Measurements from ENCODE around the gene MEGF11.

The MEGF11 gene

DNA sequence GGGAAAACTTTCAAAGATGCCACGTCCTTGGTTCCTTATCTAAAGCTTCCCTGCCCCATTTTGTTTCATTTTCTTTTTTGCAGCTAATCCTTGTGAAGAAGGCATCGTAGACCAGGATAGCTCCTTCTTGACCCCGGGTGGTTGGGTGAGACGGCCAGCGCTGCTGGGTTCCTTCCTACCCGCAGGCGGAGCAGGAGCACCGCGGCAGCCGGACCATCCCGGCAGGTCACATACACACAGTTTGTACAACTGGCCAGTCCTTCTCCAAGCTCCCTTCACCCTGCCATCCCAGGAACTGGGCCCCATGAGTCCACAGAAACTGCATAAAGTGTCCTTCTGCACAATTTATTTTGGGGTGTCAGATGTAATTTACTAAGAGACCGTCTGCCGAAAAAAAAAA lies 83.9 kb downstream of the MEGF11 start:
- TF ChIP-seq ZNF274 (IDR thresholded peaks at IDR 0.05; ENCODE audit: low read depth, low read length): no peak
- H3K4me3 ChIP-seq (ENCODE audit: low read length): no peak overlapping the region

DNA sequence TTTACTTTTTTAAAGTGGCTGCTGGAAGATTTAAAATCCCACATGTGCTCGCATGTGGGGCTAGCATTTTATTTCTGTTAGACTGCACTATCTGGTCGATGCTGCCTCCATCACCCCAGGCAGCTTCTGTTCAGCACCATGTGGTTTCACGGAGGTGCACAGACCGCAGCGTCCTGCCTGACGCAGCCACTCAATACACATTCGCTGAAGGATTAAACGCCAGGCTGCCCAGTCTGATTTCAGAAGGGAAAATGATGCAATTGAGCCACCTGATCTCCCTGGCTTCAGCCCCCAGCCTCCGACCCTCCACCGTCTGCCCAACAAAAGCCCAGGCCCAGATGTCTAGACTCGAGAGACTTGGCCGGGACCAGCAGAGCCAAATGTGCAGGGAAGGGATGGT lies 84.5 kb downstream of the MEGF11 start:
- no peak for TF ChIP-seq ZNF274 (IDR thresholded peaks at IDR 0.05; ENCODE audit: low read depth, low read length)
- no peak overlapping the region for H3K4me3 ChIP-seq (ENCODE audit: low read length)

DNA sequence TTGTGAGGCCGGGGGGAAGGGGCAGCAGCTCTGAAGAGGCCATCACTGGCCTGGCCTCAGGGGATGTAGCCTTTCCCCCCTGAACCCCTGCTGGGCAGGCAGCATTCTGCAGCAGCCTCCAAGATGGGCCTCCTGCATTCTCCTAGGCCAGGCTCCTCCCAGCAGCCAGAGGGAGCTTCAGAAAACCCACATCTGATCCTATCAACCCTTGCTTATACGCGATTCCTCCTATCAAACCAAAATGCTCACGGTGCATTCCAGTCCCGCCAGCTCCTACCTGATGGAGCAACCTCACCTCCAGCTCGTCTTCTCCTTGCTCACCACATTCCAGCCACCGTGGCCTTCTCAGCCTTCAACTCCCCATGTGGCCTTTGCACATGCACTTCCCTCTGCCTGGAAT lies 85.7 kb downstream of the MEGF11 start:
- no peak overlapping the region for H3K4me3 ChIP-seq (ENCODE audit: low read length)
- TF ChIP-seq ZNF274 (IDR thresholded peaks at IDR 0.05; ENCODE audit: low read depth, low read length): no peak

DNA sequence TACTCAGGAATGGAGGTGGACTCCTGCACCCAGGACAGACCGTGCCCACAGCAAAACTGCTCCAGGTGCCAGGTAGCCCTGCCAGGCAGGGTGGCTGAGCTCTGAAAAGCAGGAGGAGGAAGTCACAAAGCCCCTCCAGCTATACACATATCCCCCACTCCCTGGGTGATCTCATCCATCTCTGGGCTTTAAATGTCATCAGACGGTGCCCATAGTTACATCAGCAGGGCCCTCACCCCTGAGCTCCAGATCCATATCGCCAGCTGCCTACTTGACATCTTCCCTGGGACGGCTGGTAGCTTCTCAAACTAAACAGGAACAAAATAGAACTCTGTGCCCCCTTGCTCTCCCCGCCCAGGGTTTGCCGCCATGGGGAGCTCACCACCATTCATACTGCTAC lies 87.7 kb downstream of the MEGF11 start:
- no peak for TF ChIP-seq ZNF274 (IDR thresholded peaks at IDR 0.05; ENCODE audit: low read depth, low read length)
- H3K4me3 ChIP-seq (ENCODE audit: low read length): no peak overlapping the region

DNA sequence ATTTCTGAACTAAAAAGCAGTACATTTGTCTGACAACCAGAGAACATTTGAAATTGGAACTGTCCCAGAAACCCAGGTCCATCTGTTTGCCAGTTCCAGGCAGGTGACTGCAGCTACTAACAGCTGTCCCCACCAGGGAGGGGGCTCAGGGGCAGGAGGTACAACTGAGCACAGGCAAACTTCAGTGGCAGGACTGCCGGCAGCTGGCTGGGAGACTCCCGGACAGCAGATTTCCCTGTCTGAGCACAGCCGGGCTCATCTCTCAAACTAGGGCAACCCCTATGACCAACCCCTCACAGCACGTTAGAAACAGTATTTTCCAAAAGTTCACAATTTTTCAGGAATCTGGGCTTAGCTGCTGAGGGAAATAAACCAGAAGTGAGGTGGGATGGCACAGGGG lies 88.8 kb downstream of the MEGF11 start:
- no peak for TF ChIP-seq ZNF274 (IDR thresholded peaks at IDR 0.05; ENCODE audit: low read depth, low read length)
- no peak overlapping the region for H3K4me3 ChIP-seq (ENCODE audit: low read length)

DNA sequence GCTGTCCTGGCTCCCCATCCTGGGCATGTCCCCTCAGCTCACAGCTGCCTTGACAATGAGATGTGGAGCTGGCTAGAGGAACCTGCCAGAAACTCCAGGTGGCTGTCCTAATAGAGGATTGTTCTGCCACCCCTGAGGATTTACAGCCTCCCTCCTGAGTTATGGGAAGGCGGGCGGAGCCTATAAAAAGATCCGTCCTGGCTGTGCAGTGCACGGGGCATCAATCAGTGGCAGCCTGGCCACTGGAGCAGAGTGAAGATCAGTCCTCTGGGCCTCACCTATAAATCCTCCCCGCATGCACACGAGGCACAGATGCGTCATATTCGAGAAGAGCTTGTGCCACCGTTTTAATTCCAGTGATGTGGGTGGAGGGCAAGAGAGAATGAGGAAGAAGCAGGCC lies 90.0 kb downstream of the MEGF11 start:
- TF ChIP-seq ZNF274 (IDR thresholded peaks at IDR 0.05; ENCODE audit: low read depth, low read length): no peak
- no peak overlapping the region for H3K4me3 ChIP-seq (ENCODE audit: low read length)

DNA sequence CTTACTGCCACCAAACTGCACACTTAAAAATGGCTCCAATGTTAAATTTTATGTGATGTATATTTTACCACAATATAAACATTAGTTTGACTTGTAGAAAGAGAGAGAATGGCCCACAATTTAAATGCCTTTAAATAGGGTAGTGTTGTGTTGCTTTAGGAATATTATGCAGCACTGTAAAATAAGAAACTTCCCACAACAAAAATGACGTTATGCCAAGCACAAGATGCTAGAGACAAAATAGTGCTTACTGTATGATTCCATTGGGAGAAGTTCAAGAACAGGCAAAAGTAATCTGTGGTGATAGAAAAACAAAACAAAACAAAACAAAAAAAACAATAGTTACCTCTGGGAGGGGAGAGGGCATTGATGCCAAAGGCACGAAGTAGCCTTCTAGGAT lies 91.3 kb downstream of the MEGF11 start:
- H3K4me3 ChIP-seq (ENCODE audit: low read length): no peak overlapping the region
- TF ChIP-seq ZNF274 (IDR thresholded peaks at IDR 0.05; ENCODE audit: low read depth, low read length): no peak

DNA sequence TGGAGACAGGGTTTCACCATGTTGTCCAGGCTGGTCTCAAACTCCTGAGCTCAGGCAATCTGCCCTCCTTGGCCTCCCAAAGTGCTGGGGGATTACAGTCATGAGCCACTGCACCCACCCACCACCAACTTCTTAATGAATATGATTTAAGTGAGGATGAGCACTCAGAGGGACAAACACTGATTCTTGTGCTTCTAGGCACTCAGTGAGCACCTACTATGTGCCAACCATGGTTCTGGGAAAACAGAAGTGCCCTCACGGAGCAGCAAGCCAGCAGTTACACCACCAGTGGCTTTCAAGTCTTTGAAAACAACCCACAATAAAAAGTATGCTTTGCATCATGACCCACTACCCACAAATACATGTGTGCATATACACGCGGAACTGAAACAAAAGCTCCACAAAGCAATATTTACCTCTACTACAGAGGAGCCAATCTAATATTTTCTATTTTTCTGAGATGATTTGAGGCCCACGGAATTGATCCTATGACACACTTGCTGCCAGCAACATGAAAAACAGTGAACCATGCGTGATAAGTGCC lies 91.9 kb downstream of the MEGF11 start:
- H3K4me3 ChIP-seq (ENCODE audit: low read length): no peak overlapping the region
- TF ChIP-seq ZNF274 (IDR thresholded peaks at IDR 0.05; ENCODE audit: low read depth, low read length): no peak

DNA sequence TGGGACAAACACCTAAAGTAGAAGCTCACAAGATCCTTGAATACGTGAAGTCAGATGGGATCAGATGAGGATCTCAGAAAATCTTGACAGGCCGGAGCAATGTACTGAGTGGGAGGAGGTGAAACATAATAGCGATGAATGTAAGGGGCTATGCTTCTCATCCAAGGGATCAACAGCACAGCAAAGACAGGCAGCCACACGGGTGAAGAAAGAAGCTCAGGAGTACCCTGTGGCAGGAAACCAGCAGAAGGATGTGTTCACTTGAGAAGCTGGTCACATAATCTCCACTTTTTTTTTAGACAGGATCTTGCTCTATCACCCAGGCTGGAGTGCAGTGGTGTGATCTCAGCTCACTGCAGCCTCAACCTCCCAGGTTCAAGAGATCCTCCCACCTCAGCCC lies 92.4 kb downstream of the MEGF11 start:
- TF ChIP-seq ZNF274 (IDR thresholded peaks at IDR 0.05; ENCODE audit: low read depth, low read length): no peak
- no peak overlapping the region for H3K4me3 ChIP-seq (ENCODE audit: low read length)

DNA sequence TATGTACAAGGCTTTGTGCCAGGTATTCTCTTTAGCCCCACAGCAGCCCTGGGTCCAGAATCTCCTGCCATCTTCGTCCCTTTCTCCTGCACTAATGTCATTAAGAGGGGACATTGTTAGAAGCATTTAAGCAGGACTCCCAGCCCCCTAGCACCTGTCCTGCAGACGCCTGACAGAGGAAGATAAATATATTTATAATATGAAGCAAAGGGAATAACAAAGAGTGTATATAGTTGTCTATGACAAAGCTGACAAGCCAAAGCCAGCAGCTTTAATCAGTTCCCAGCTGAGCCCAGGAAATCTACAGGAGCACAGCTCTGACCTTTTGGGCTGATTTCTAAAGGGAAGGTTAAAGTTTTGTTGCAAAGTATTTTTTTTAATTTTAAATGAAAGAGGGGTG lies 96.0 kb downstream of the MEGF11 start:
- TF ChIP-seq ZNF274 (IDR thresholded peaks at IDR 0.05; ENCODE audit: low read depth, low read length): no peak
- no peak overlapping the region for H3K4me3 ChIP-seq (ENCODE audit: low read length)

DNA sequence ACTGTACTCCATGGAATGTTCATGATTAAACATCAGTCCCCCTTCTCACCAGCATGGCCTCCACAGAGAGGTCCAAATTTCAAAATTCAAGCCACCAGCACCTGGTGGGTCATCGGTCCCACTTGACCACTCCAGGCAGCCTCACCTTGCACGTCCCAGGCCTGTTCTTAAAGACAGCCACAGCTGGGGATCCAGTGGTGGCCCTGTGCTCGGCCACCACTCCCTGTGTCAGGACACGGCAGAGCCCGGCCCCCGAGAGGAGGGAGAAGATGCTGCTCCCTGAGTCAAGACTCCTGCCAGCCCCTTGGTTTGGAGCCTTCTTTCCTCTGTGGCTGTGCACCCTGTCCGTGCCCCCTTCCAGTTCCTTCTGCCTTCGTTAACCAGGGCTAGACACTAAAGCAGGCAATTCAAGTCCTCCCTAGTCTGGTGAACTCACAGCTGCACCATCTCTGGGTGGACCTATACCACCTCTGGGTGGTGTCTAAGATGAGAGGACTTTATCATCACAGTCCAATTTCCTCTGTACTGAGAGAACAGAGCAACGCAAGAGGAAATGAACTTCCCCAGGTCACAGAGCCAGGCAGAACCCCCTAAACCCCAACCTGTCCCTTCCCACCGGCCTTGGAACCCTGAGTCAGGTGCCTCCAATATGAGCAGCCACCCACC lies 97.1 kb downstream of the MEGF11 start:
- H3K4me3 ChIP-seq (ENCODE audit: low read length): no peak overlapping the region
- TF ChIP-seq ZNF274 (IDR thresholded peaks at IDR 0.05; ENCODE audit: low read depth, low read length): no peak

DNA sequence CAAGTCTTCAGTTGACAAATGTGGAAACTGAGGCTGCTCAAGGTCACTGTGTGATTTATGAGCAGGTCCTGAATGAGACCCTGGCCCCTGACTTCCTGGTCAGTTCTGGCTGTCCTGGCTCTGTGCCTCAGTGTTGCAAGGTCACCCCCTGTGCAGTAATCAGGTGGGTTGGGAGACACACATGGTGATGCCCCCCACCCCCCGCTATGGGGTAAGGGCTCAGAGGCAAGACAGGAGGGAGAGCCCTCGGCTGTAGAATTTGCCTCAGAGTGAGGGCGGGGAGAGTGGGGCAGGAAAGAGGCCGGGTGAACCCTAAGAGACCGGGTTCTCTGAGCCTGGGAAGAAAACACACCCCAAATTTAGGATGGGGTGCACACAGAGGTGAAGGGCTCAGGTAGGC lies 98.5 kb downstream of the MEGF11 start:
- H3K4me3 ChIP-seq (ENCODE audit: low read length): no peak overlapping the region
- TF ChIP-seq ZNF274 (IDR thresholded peaks at IDR 0.05; ENCODE audit: low read depth, low read length): no peak

DNA sequence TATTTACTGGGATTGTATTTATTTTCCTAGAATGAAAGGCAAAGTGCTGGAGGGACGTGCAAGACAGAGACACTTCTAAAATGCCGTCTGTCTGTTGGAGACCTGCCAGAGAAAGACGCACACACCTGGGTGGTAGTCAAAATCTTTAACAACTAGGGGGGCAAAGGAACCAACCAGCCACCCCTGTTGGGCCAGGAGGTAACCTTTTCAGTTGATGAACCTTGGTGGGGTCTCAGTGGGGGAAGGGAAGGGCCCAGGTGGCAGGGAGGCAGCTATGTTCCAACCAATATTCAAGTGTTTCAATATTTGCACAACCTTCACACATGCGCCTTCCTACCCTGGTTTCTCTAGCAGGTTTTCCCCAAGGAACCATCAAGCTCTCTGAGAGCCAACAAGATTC lies 99.0 kb downstream of the MEGF11 start:
- no peak for TF ChIP-seq ZNF274 (IDR thresholded peaks at IDR 0.05; ENCODE audit: low read depth, low read length)
- no peak overlapping the region for H3K4me3 ChIP-seq (ENCODE audit: low read length)

DNA sequence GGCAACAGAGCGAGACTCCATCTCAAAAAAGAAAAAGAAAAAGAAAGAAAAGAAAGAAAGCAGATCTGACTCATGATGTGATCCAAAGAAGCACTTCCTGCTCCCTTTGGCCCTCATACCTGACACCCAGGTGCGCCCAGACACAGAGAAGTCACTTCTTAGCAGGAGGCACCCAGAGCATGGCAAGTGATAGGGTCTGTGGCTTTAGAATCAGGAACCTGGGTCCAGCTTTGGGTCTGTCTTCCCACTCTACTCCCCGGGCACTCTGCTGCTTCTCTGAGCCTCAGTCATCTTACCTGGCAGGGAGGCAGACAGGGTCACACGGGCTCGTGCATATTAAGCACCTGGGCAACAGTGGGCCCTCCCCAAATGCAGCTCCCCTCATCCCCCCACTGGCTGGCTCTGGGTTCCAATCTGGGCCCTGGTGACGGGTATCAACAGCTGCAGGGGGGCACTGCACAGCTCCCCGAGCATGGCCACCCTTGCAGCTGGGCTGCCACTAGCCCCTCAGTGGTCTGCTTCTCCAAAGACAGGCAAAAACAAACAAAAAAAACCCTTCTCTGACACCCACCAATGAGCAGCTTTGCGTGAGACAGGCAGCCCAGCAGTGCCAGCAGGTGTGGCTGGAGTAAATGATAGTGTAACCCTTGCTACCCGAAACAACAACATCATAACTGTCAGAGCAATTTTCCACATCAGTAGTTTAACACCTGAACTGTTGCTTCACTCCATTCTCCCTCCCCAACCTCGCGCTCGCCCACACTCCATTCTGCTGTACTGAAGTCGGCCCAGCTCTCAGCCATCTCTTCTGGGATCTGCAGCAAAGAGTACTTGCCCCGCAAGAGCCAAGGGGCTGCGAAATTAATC lies 99.8 kb downstream of the MEGF11 start:
- H3K4me3 ChIP-seq (ENCODE audit: low read length): no peak overlapping the region; the same call in 1 of the 2 replicates
- no peak for TF ChIP-seq ZNF274 (IDR thresholded peaks at IDR 0.05; ENCODE audit: low read depth, low read length)

DNA sequence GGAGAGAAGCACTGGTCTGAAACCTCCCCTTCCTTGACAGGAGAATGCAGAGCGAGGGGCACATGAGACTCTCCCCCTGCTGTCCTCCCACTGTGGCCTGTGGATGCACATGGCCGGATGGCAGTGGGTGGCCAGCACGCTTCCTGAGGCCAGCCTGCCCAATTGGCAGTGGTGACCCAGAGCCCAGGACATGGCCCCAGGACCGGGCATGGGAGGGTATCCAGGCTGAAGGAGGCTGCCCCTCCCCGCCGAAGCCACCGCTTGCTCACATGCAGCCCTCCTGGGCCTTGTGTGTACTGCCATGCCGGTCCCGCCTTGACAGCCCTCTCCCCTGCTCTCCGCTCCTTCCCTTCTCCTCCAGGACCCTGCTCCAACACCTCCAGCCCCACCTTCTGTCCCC lies 100.9 kb downstream of the MEGF11 start:
- no peak for TF ChIP-seq ZNF274 (IDR thresholded peaks at IDR 0.05; ENCODE audit: low read depth, low read length)
- no peak overlapping the region for H3K4me3 ChIP-seq (ENCODE audit: low read length)

Measured in GM08714 (cell line).